Right lung (tissue), 5 donors: ENCODE data around the gene TBC1D22A. TPM values are rescaled to one million over a fixed set of nuclear protein-coding genes. Genes with fewer than 3 reads are reported as not detected.
"Not testable (repeated sequence)": the region's sequence is repeated elsewhere in the genome, so short reads cannot be mapped to it uniquely, and the experiment has no call there.

Experiments used
- DNase-seq, 2 donors: peaks; one replicate each; pipeline ENCODE4 v3.0.0-alpha.2; 2013
- polyA plus RNA-seq, 5 donors: library from polyadenylated mRNA; unstranded; fragments of 120-200 nt; gene quantifications; one replicate each; pipeline versions ENCODE4 v1.2.1 to v1.2.3, GENCODE V29; 2013; ENCODE audit warnings: inconsistent platforms in 1 of 5, low replicate concordance in 1 of 5; ENCODE audit not compliant: insufficient read length in 5 of 5, insufficient read depth in 1 of 5

TBC1D22A gene
- polyA plus RNA-seq, 5 donors = 13.9 to 17.6 (median 16.2) TPM

GRCh38 chr22:47165338-47166032, 403.0 kb downstream of the TBC1D22A start:
- no peak for DNase-seq

- no peak for DNase-seq
Observed at GRCh38 chr22:47166033-47166404, 403.6 kb downstream of the TBC1D22A start.

- no peak for DNase-seq
Observed at GRCh38 chr22:47166446-47167016, 404.1 kb downstream of the TBC1D22A start.

GRCh38 chr22:47167056-47167455, 404.6 kb downstream of the TBC1D22A start:
- DNase-seq = no peak

GRCh38 chr22:47167921-47168320, 405.5 kb downstream of the TBC1D22A start:
- DNase-seq = not testable (repeated sequence)

- no peak for DNase-seq
Observed at GRCh38 chr22:47168441-47168840, 406.0 kb downstream of the TBC1D22A start.

- no peak for DNase-seq
Observed at GRCh38 chr22:47168900-47169800, 406.7 kb downstream of the TBC1D22A start.

GRCh38 chr22:47169801-47170140, 407.3 kb downstream of the TBC1D22A start:
- no peak for DNase-seq

GRCh38 chr22:47170511-47171440, 408.3 kb downstream of the TBC1D22A start:
- not testable (repeated sequence) for DNase-seq

GRCh38 chr22:47171441-47172221, 409.2 kb downstream of the TBC1D22A start:
- no peak for DNase-seq

GRCh38 chr22:47172771-47173534, 410.5 kb downstream of the TBC1D22A start:
- no peak for DNase-seq

- DNase-seq = no peak
Observed at GRCh38 chr22:47173535-47174021, 411.1 kb downstream of the TBC1D22A start.

- no peak for DNase-seq
Observed at GRCh38 chr22:47174096-47174495, 411.6 kb downstream of the TBC1D22A start.

- no peak for DNase-seq
Observed at GRCh38 chr22:47174671-47175112, 412.2 kb downstream of the TBC1D22A start.

- DNase-seq = peak; percentile 85 to 86
Observed at GRCh38 chr22:47175151-47176025, 412.9 kb downstream of the TBC1D22A start.

- DNase-seq = no peak
Observed at GRCh38 chr22:47176026-47176389, 413.6 kb downstream of the TBC1D22A start.

GRCh38 chr22:47176573-47177333, 414.3 kb downstream of the TBC1D22A start:
- no peak for DNase-seq

- no peak for DNase-seq
Observed at GRCh38 chr22:47177334-47177815, 414.9 kb downstream of the TBC1D22A start.
